WTC11 (cell line): ENCODE data around the gene C1orf198. TPM values are rescaled to one million over a fixed set of nuclear protein-coding genes. Genes with fewer than 3 reads are reported as not detected.

Experiments used
- ATAC-seq: fragments of 200-7000 bp; cut with Tn5 transposase; 2 replicates; pipeline ENCODE4 v1.10.0; 2021; ENCODE audit warnings: mild to moderate bottlenecking, moderate library complexity
- CTCF ChIA-PET: fragments of 300-600 bp; sonication (Branson Sonifier 250); formaldehyde crosslinking; loops from one replicate; lab custom pipeline; 2021; ENCODE audit warnings: antibody characterized with exemption; lab: Charles Lee
- POLR2A ChIA-PET: fragments of 350-600 bp; sonication (Branson Sonifier 250); formaldehyde crosslinking; loops from one replicate; lab custom pipeline; 2021; ENCODE audit warnings: antibody characterized with exemption; lab: Charles Lee
- DNase-seq: peaks from one replicate; pipeline ENCODE4 v3.0.0; 2021; ENCODE audit warnings: low spot score
- H3K27ac Mint-ChIP-seq: 2 replicates; pipeline ENCODE4 v1.8.0; 2021; ENCODE audit warnings: mixed read lengths
- H3K27me3 Mint-ChIP-seq: 2 replicates; pipeline ENCODE4 v1.8.0; 2021; ENCODE audit warnings: low read depth, mild to moderate bottlenecking, moderate library complexity, mixed read lengths
- H3K36me3 Mint-ChIP-seq: 2 replicates; pipeline ENCODE4 v1.8.0; 2021; ENCODE audit warnings: mixed read lengths
- H3K4me1 Mint-ChIP-seq: 2 replicates; pipeline ENCODE4 v1.8.0; 2022; ENCODE audit warnings: mixed read lengths
- H3K4me3 Mint-ChIP-seq: 2 replicates; pipeline ENCODE4 v1.8.0; 2021; ENCODE audit warnings: mild to moderate bottlenecking, moderate library complexity, mixed read lengths
- H3K9me3 Mint-ChIP-seq: 2 replicates; pipeline ENCODE4 v1.8.0; 2021; ENCODE audit warnings: mixed read lengths
- CDX4 ChIP-seq: fragments of 250-450 bp; sonication (Bioruptor Pico); IDR thresholded peaks from 2 replicates; pipeline ENCODE4 v1.9.0; 2021; ENCODE audit warnings: moderate library complexity, mild to moderate bottlenecking, inconsistent platforms, borderline replicate concordance
- E2F4 ChIP-seq: sonication (generic); formaldehyde crosslinking; IDR thresholded peaks from 2 replicates; pipeline ENCODE4 v1.8.1; 2022; ENCODE audit warnings: low read depth, mild to moderate bottlenecking, moderate library complexity, missing genetic modification reagents, borderline replicate concordance
- E2F5 ChIP-seq: sonication (generic); formaldehyde crosslinking; IDR thresholded peaks from 2 replicates; pipeline ENCODE4 v1.8.1; 2022; ENCODE audit warnings: mild to moderate bottlenecking, moderate library complexity, missing genetic modification reagents
- ETV6 ChIP-seq: sonication (generic); formaldehyde crosslinking; IDR thresholded peaks from 2 replicates; pipeline ENCODE4 v1.8.1; 2022; ENCODE audit warnings: mild to moderate bottlenecking, missing genetic modification reagents
- FOXP4 ChIP-seq: sonication (generic); formaldehyde crosslinking; IDR thresholded peaks from 2 replicates; pipeline ENCODE4 v1.8.0; 2022; ENCODE audit warnings: mild to moderate bottlenecking, missing genetic modification reagents
- GTF2I ChIP-seq: fragments of 250-450 bp; sonication (Bioruptor Pico); conservative IDR thresholded peaks from 2 replicates; pipeline ENCODE4 v1.4.0; 2021; ENCODE audit warnings: mild to moderate bottlenecking
- HMGXB4 ChIP-seq: sonication (generic); formaldehyde crosslinking; IDR thresholded peaks from 2 replicates; pipeline ENCODE4 v1.8.1; 2023; ENCODE audit warnings: mild to moderate bottlenecking, moderate library complexity, missing genetic modification reagents
- MXD4 ChIP-seq: fragments of 250-450 bp; sonication (Bioruptor Pico); IDR thresholded peaks from 2 replicates; pipeline ENCODE4 v1.8.0; 2021; ENCODE audit warnings: mild to moderate bottlenecking, moderate library complexity, borderline replicate concordance
- MYBL2 ChIP-seq: sonication (generic); formaldehyde crosslinking; IDR thresholded peaks from 2 replicates; pipeline ENCODE4 v1.8.1; 2023; ENCODE audit warnings: mild to moderate bottlenecking, moderate library complexity, missing genetic modification reagents
- NFE2L1 ChIP-seq: sonication (generic); formaldehyde crosslinking; IDR thresholded peaks from 2 replicates; pipeline ENCODE4 v1.8.1; 2023; ENCODE audit warnings: missing genetic modification reagents
- NR3C1 ChIP-seq: sonication (generic); formaldehyde crosslinking; conservative IDR thresholded peaks from 2 replicates; pipeline ENCODE4 v1.8.1; 2023; ENCODE audit warnings: low read depth, mild to moderate bottlenecking, missing genetic modification reagents
- PREB ChIP-seq: sonication (generic); formaldehyde crosslinking; IDR thresholded peaks from 2 replicates; pipeline ENCODE4 v1.8.1; 2022; ENCODE audit warnings: mild to moderate bottlenecking, missing genetic modification reagents, moderate library complexity, borderline replicate concordance
- RELA ChIP-seq: sonication (generic); formaldehyde crosslinking; IDR thresholded peaks from 2 replicates; pipeline ENCODE4 v1.8.1; 2022; ENCODE audit warnings: missing genetic modification reagents, mild to moderate bottlenecking, borderline replicate concordance
- SMAD4 ChIP-seq: sonication (generic); formaldehyde crosslinking; IDR thresholded peaks from 2 replicates; pipeline ENCODE4 v1.8.0; 2022; ENCODE audit warnings: mild to moderate bottlenecking, missing genetic modification reagents
- ZBTB21 ChIP-seq: sonication (generic); formaldehyde crosslinking; IDR thresholded peaks from 2 replicates; pipeline ENCODE4 v1.8.1; 2023; ENCODE audit warnings: mild to moderate bottlenecking, missing genetic modification reagents, borderline replicate concordance
- ZNF138 ChIP-seq: sonication (generic); formaldehyde crosslinking; conservative IDR thresholded peaks from 2 replicates; pipeline ENCODE4 v1.8.1; 2022; ENCODE audit warnings: mild to moderate bottlenecking, moderate library complexity, missing genetic modification reagents
- ZNF317 ChIP-seq: sonication (generic); formaldehyde crosslinking; IDR thresholded peaks from 2 replicates; pipeline ENCODE4 v1.8.1; 2023; ENCODE audit warnings: low read depth, mild to moderate bottlenecking, moderate library complexity, missing genetic modification reagents, borderline replicate concordance
- ZNF396 ChIP-seq: fragments of 250-450 bp; sonication (Bioruptor Pico); IDR thresholded peaks from 2 replicates; pipeline ENCODE4 v1.8.0; 2021; ENCODE audit warnings: mild to moderate bottlenecking, moderate library complexity, borderline replicate concordance
- ZNF416 ChIP-seq: fragments of 250-450 bp; sonication (Bioruptor Pico); IDR thresholded peaks from 2 replicates; pipeline ENCODE4 v1.9.0; 2021; ENCODE audit warnings: mild to moderate bottlenecking, inconsistent platforms
- total RNA-seq: library from RNA; stranded (reverse); gene quantifications from 3 replicates; pipeline ENCODE4 v1.2.3, GENCODE V29; 2021

C1orf198 gene
- total RNA-seq, 1 experiment from 2014 or later, result 26.9 TPM

GRCh38 chr1:230791986-230792564 lies 76.2 kb downstream of the C1orf198 start:
- H3K36me3 Mint-ChIP-seq, result no peaks in the 10 kb centered on the region
- no peak for TF ChIP-seq E2F5
- TF ChIP-seq PREB (CRISPR knock-in tag), result no peak
- no peak for TF ChIP-seq ZNF317 (CRISPR knock-in tag)
- no peak for TF ChIP-seq E2F4 (CRISPR knock-in tag)
- TF ChIP-seq MXD4, result no peak
- TF ChIP-seq ZBTB21 (CRISPR knock-in tag), result no peak
- TF ChIP-seq ZNF416 (CRISPR knock-in tag), result no peak
- peaks cover 34% of the 10 kb centered on the region for H3K27me3 Mint-ChIP-seq
- ChIA-PET POLR2A (no interaction called here), CTCF (no interaction called here)
- no peak for DNase-seq
- no peak overlapping the region for H3K27ac Mint-ChIP-seq
- no peak overlapping the region for H3K4me3 Mint-ChIP-seq
- H3K4me1 Mint-ChIP-seq, result no peaks in the 10 kb centered on the region
- no peaks in the 10 kb centered on the region for H3K9me3 Mint-ChIP-seq
- ATAC-seq, result no peak

GRCh38 chr1:230790026-230790425 lies 78.3 kb downstream of the C1orf198 start:
- ATAC-seq (no peak), DNase-seq (no peak)
- no peaks in the 10 kb centered on the region for H3K4me1 Mint-ChIP-seq
- peaks cover 21% of the 10 kb centered on the region for H3K27me3 Mint-ChIP-seq
- TF ChIP-seq ZNF396 (CRISPR knock-in tag) (no peak), PREB (CRISPR knock-in tag) (no peak), NFE2L1 (CRISPR knock-in tag) (no peak), SMAD4 (CRISPR knock-in tag) (no peak), GTF2I (no peak), ZBTB21 (CRISPR knock-in tag) (no peak), ZNF138 (CRISPR knock-in tag) (no peak), MYBL2 (CRISPR knock-in tag) (no peak)
- H3K9me3 Mint-ChIP-seq, result no peaks in the 10 kb centered on the region
- H3K4me3 Mint-ChIP-seq, result no peak overlapping the region
- H3K36me3 Mint-ChIP-seq, result no peaks in the 10 kb centered on the region
- ChIA-PET POLR2A (no interaction called here), CTCF (interaction anchor here (0.7 kb wide), 1 partner anchor 637 kb away, joined by 4 read pairs; no protein-coding TSS in a partner anchor)
- no peak overlapping the region for H3K27ac Mint-ChIP-seq

GRCh38 chr1:230788561-230789275 lies 79.6 kb downstream of the C1orf198 start:
- H3K27ac Mint-ChIP-seq, result no peak overlapping the region
- H3K27me3 Mint-ChIP-seq, result peaks cover 8% of the 10 kb centered on the region
- no peak for ATAC-seq
- no peak overlapping the region for H3K4me3 Mint-ChIP-seq
- no peak for DNase-seq
- no peaks in the 10 kb centered on the region for H3K36me3 Mint-ChIP-seq
- H3K9me3 Mint-ChIP-seq, result no peaks in the 10 kb centered on the region
- peaks cover 3% of the 10 kb centered on the region for H3K4me1 Mint-ChIP-seq
- ChIA-PET CTCF (interaction anchor here (0.7 kb wide), 1 partner anchor 11 kb away, joined by 4 read pairs; no protein-coding TSS in a partner anchor), POLR2A (no interaction called here)
- TF ChIP-seq FOXP4 (CRISPR knock-in tag) (no peak), HMGXB4 (CRISPR knock-in tag) (no peak), NFE2L1 (CRISPR knock-in tag) (no peak), RELA (CRISPR knock-in tag) (no peak), ETV6 (CRISPR knock-in tag) (no peak), NR3C1 (CRISPR knock-in tag) (no peak), CDX4 (no peak)
